Stimulated activated effector memory CD8-positive, alpha-beta T cell treated with anti-CD3 and anti-CD28 coated beads, Interleukin-12 subunit alpha, Interleukin-12 subunit beta, amount 100 ng/mL, for 72 hours (primary cell): ENCODE measurements around the gene STK11.

ENCODE experiments used
- ATAC-seq: fragments of 150-1000 bp; cut with Tn5 transposase; 2 replicates; pipeline ENCODE4 v1.10.0; 2021
- DNase-seq, 2 donors: peaks; one replicate each; pipeline ENCODE4 v3.0.0; 2021 to 2022; ENCODE audit warnings: low spot score in 2 of 2
- H3K27ac Mint-ChIP-seq: one replicate; pipeline ENCODE4 v1.8.0; 2022; ENCODE audit warnings: mild to moderate bottlenecking, mixed read lengths
- H3K36me3 Mint-ChIP-seq: one replicate; pipeline ENCODE4 v1.8.0; 2022; ENCODE audit warnings: mild to moderate bottlenecking, mixed read lengths
- H3K4me1 Mint-ChIP-seq: one replicate; pipeline ENCODE4 v1.8.0; 2022; ENCODE audit warnings: mixed read lengths
- H3K4me3 Mint-ChIP-seq: one replicate; pipeline ENCODE4 v1.8.0; 2022; ENCODE audit warnings: mild to moderate bottlenecking, mixed read lengths
- H3K9me3 Mint-ChIP-seq: one replicate; pipeline ENCODE4 v1.8.0; 2022; ENCODE audit warnings: mixed read lengths

Gene STK11

DNA sequence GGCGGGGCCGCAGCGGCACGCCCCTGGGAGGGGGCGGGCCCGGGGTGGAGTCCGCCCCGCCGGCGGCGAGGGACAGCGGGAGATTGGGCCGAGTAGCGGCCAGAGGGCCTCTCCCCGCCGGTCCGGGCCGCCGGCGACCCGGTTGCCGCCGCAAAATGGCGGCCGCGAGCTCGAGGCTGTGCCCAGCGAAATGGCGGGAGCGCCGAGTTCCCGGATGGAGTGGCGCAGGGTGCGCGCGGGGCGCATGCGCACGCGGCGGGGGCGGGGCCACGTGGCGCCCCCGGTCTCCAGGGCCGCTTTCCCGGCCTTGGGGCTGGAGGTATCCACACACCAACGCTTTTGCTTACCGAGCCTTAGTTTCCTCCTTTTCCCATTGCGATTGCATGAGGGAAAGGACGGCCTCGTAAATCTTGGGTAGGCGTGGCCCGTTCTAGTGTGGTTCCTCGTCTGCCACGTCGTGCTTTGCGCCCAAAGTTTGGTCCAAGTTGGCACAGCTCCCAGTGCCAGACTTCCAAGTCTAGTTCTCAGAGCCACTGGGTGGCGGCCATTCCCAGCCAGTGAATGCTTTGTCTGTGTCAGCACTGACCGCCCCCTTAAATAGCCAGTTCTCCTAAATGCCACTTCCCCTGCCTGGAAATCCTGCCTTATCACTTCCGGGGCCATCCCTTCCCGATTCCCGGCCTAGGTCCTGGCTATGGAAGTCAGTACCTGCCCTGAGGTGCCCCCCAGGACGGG is 64.1 kb downstream of the STK11 start:
- peak; percentile 52 for ATAC-seq
- Mint-ChIP-seq H3K4me1 (peaks cover 81% of the 10 kb centered on the region), H3K4me3 (peak overlapping the region; percentile 89), H3K27ac (peak overlapping the region; percentile 96), H3K36me3 (peaks cover 83% of the 10 kb centered on the region), H3K9me3 (no peaks in the 10 kb centered on the region)
- peak; percentile 81 to 93 for DNase-seq

DNA sequence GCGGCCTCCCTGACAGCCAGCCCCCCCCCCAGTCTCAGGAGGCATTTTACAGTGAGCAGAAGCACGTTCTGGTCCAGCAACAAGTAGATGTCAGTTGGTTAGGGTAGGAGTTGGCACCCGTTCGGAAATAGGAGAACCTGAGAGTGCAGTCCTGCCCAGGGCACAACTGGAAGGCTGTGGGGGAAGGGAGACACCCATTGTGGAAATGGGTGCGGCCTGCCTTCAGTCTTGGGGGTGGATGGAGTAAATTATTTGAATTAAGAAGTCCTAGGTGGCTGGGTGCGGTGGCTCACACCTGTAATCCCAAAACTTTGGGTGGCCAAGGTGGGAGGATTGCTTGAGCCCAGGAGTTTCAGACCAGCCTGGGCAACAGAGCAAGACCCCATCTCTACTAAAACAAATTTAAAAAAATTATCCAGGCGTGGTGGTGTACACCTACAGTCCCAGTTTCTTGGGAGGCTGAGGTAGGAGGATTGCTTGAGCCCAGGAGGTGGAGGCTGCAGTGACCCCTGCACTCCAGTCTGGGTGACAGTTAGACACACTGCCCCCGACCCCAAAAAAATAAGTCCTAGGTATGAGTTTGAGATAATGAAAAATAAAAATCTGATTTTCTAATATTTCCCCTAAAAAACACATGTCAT is 64.8 kb downstream of the STK11 start:
- peaks cover 74% of the 10 kb centered on the region for H3K4me1 Mint-ChIP-seq
- ATAC-seq (no peak), DNase-seq (no peak)
- H3K9me3 Mint-ChIP-seq, result no peaks in the 10 kb centered on the region
- H3K27ac Mint-ChIP-seq, result peak overlapping the region; percentile 96
- H3K4me3 Mint-ChIP-seq, result peak overlapping the region; percentile 89
- peaks cover 83% of the 10 kb centered on the region for H3K36me3 Mint-ChIP-seq

- Mint-ChIP-seq H3K27ac (peak overlapping the region; percentile 96), H3K4me1 (peaks cover 67% of the 10 kb centered on the region), H3K36me3 (peaks cover 85% of the 10 kb centered on the region), H3K9me3 (no peaks in the 10 kb centered on the region), H3K4me3 (peak overlapping the region; percentile 89)
- DNase-seq, result no peak
- ATAC-seq, result no peak
Observed at GRCh38 chr19:1270854-1271527, 65.4 kb downstream of the STK11 start.

- H3K4me3 Mint-ChIP-seq, result peak overlapping the region; percentile 89
- peaks cover 70% of the 10 kb centered on the region for H3K4me1 Mint-ChIP-seq
- peaks cover 91% of the 10 kb centered on the region for H3K36me3 Mint-ChIP-seq
- H3K27ac Mint-ChIP-seq, result peak overlapping the region; percentile 96
- no peaks in the 10 kb centered on the region for H3K9me3 Mint-ChIP-seq
- DNase-seq (no peak), ATAC-seq (no peak)
Observed at GRCh38 chr19:1271528-1272422, 66.2 kb downstream of the STK11 start.

- no peak for DNase-seq
- peaks cover 66% of the 10 kb centered on the region for H3K4me1 Mint-ChIP-seq
- ATAC-seq, result no peak
- no peaks in the 10 kb centered on the region for H3K9me3 Mint-ChIP-seq
- peak overlapping the region; percentile 89 for H3K4me3 Mint-ChIP-seq
- peaks cover 100% of the 10 kb centered on the region for H3K36me3 Mint-ChIP-seq
- peak overlapping the region; percentile 81 for H3K27ac Mint-ChIP-seq
Observed at GRCh38 chr19:1272423-1273262, 67.1 kb downstream of the STK11 start.

DNA sequence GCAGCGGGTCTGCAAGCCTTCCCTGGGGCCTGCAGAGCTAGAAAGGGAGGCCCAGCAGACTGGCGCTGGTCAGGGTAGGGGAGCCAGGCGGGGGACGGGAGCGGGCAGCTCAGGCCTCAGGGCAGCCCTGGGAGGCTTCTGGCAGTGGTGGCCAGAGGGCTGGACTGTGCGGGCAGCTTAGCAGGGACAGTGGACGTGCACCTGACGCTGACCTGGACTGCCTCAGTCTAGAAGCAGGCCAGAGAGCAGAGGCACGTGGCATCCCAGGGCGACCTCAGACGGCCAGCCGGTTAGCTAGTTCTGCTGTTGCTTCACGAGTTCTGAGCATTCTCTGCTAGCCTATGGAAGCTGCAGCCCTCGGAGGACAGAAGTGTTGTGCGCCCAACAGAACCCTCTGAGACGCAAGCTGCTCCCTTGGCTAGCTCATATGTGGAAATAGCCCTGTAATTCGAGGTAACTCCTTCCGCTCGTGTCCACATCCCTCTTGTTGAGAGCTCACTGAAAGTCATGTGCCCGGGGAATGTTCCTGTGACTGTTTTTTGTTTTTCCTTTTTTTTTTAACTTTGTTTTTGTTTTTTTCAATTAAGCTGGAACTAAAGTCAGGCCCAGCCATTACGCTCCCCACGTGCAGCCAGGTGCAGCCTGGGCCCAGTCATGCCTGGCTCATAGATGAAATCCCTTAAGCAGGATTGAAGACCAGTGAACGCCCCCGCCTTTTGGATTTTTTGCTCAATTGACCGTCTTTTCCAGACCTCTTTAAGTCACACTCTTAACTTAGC is 67.9 kb downstream of the STK11 start:
- peak overlapping the region; percentile 92 for H3K27ac Mint-ChIP-seq
- H3K4me1 Mint-ChIP-seq, result peaks cover 58% of the 10 kb centered on the region
- H3K4me3 Mint-ChIP-seq, result peak overlapping the region; percentile 89
- no peaks in the 10 kb centered on the region for H3K9me3 Mint-ChIP-seq
- ATAC-seq (no peak), DNase-seq (no peak)
- peaks cover 100% of the 10 kb centered on the region for H3K36me3 Mint-ChIP-seq

DNA sequence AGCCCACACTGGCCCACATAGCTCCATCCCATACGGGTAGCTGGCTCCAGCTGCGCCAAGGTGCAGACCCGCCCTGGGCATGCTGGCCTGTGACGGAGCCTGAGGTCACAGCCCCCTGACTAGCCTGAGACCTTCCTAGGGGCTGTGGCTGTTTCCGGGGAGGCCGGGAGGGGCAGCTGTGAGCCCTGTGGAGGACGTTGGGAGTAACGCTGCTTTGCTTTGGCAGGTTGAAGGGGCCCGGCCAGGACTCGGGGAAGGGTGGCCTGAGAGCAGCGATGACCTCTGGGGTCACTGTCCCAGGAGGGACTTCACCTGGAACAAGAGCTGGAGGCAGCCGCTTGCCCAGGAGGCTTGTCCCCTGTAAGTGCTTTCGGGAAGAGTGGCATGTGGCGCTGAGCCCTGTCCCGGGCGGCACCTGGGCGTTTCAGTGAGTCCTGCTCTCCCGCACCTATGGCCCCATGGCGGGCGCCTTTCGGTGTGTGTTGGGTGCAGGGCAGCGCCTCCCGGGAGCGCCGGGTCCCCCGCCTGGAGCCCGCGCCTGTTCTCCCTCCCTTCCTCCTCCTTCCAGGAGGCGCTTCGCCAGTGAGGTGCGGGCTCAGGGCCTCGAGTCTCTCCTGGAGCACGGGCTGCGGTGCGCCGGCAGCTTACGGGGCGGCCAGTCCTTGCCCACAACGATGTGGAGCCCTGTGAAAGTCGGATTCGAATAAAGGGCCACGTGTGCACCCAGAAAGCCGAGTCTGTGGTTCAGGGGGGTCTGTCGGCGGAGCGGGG is 68.7 kb downstream of the STK11 start:
- ATAC-seq (no peak), DNase-seq (no peak)
- H3K36me3 Mint-ChIP-seq, result peaks cover 100% of the 10 kb centered on the region
- no peaks in the 10 kb centered on the region for H3K9me3 Mint-ChIP-seq
- H3K4me1 Mint-ChIP-seq, result peaks cover 52% of the 10 kb centered on the region
- peak overlapping the region; percentile 89 for H3K4me3 Mint-ChIP-seq
- peak overlapping the region; percentile 92 for H3K27ac Mint-ChIP-seq

- Mint-ChIP-seq H3K27ac (peak overlapping the region; percentile 92), H3K36me3 (peaks cover 100% of the 10 kb centered on the region), H3K4me3 (peak overlapping the region; percentile 89), H3K4me1 (peaks cover 56% of the 10 kb centered on the region), H3K9me3 (no peaks in the 10 kb centered on the region)
- DNase-seq (no peak), ATAC-seq (no peak)
Observed at GRCh38 chr19:1274852-1275259, 69.3 kb downstream of the STK11 start.

GRCh38 chr19:1275260-1275975 is 69.8 kb downstream of the STK11 start, which contains the start of gene FAM174C:
FAM174C (plus strand) TSS chr19:1275530; CDS start chr19:1275550, 20 bp downstream.
- H3K4me3 Mint-ChIP-seq, result peak within 1 kb of the TSS; percentile 89
- peaks cover 95% of the 10 kb centered on the region for H3K36me3 Mint-ChIP-seq
- peak within 1 kb of the TSS; percentile 92 for H3K27ac Mint-ChIP-seq
- peaks cover 56% of the 10 kb centered on the region for H3K4me1 Mint-ChIP-seq
- peak; percentile 88 to 97 for DNase-seq
- peak; percentile 91 for ATAC-seq
- H3K9me3 Mint-ChIP-seq, result no peaks in the 10 kb centered on the region

DNA sequence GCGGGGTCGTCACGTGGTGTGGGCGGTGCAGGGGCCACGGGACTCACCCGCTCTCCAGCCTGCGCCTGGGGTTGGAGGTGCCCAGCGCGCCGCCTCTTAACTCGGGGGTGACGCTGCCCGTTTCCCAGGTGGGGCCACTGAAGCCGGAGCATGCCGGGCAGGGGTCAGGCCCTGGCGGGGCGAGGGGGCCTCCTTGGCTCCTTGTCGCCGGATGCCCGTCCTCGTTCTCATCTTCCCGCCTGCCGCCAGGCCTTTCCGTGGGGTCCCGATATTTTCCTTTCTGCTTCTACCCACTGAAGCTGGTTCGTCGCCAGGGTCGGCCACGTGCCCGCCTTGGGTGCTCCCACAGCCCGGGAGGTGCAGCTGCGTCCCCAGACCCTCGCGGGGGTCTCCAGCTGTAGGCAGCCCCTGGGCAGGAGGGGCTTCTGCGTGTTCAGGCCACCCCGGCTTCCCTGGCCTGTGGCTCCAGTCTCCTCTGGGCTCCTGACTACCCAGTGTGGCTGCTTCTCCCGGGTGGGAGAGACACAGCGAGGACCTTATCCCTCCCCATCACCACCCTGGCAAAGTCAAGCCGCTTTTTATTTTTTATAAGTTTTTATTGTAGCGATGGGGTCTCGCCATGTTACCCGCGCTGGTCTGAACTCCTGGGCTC is 70.5 kb downstream of the STK11 start:
- peak overlapping the region; percentile 92 for H3K27ac Mint-ChIP-seq
- H3K9me3 Mint-ChIP-seq, result no peaks in the 10 kb centered on the region
- H3K4me1 Mint-ChIP-seq, result peaks cover 50% of the 10 kb centered on the region
- peak overlapping the region; percentile 89 for H3K4me3 Mint-ChIP-seq
- peaks cover 88% of the 10 kb centered on the region for H3K36me3 Mint-ChIP-seq
- DNase-seq, result no peak
- ATAC-seq, result no peak

- Mint-ChIP-seq H3K27ac (peak overlapping the region; percentile 92), H3K4me1 (peaks cover 45% of the 10 kb centered on the region), H3K36me3 (peaks cover 85% of the 10 kb centered on the region), H3K9me3 (no peaks in the 10 kb centered on the region), H3K4me3 (peak overlapping the region; percentile 89)
- ATAC-seq, result no peak
- DNase-seq, result no peak
Observed at GRCh38 chr19:1276628-1277022, 71.0 kb downstream of the STK11 start.

DNA sequence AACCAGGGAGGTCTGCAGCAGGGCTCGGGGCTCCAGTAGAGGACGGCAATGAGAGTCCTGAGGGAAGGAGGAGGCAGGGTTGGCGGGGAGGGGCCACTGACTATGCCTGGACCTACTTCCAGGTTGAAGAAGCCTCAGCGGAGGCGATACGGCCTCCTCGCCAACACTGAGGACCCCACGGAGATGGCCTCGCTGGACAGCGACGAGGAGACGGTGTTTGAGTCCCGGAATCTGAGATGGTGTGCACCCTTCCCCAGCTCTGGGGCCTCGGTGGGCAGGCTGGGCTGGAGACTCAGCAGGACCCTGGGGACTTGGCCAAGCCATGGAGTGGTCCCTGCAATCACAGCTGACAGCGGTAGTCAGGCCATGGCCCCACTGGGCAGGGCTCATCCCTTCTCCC is 71.5 kb downstream of the STK11 start:
- Mint-ChIP-seq H3K36me3 (peaks cover 84% of the 10 kb centered on the region), H3K9me3 (no peaks in the 10 kb centered on the region), H3K4me3 (peak overlapping the region; percentile 89), H3K4me1 (peaks cover 40% of the 10 kb centered on the region), H3K27ac (peak overlapping the region; percentile 92)
- no peak for DNase-seq
- no peak for ATAC-seq
